SH-SY5Y (cell line): ENCODE measurements around the gene COL26A1.

ENCODE experiments used
- GATA2 ChIP-seq: IDR thresholded peaks from 2 replicates; pipeline ENCODE4 v1.6.1; 2011; ENCODE audit warnings: mild to moderate bottlenecking, low read depth, low read length
- GATA3 ChIP-seq: IDR thresholded peaks from 2 replicates; pipeline ENCODE4 v1.6.1; 2011; ENCODE audit warnings: low read depth, mild to moderate bottlenecking, low read length, moderate library complexity

DNA sequence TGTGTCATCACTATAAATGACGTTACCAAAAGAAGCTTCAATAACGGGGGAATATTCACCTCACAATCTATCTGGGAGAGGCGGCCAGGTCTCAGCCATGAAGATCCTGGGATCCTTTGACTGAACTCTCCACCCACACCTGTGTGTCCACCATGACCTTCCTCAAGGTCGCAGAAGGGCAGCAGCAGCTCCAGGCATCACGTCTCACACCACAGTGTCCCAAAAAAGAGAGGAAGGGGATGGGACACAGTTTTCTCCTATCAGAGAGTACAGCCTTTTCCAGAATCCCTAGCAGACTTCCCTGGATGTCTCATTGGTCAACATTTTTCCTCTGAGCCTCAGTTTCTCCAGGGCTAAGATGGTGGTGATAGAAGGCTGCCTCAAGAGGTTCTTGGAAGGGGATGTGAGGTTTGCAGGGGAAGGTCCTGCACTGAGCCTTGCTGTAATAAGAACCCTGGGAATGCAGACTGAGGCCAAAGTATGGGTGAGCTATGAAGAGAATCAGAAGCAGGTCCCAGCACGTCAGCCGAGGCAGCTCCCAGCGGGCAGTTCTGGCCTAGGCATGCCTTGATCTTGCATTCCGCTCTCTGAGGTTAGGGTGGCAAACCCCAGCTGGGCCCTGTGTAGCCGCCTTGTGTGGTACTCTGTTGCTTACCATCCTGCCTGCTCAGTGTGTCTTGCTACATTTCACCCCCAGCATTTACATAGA is 63.8 kb downstream of the COL26A1 start:
- TF ChIP-seq GATA2: no peak
- TF ChIP-seq GATA3: no peak
